SK-N-SH (cell line): ENCODE measurements around the gene ADPRHL1. TPM values are rescaled to one million over a fixed set of nuclear protein-coding genes. Genes with fewer than 3 reads are reported as not detected.

Experiments used
- CTCF ChIA-PET: fragments of 300-600, 350-600 bp; formaldehyde crosslinking; extraction: SDS; loops from one replicate; lab custom pipeline; 2021; lab: Yijun Ruan, JAX
- POLR2A ChIA-PET: fragments of 350-600 bp; sonication (Branson Sonifier 250); formaldehyde crosslinking; extraction: SDS; loops from one replicate; lab custom pipeline; 2020; ENCODE audit warnings: antibody characterized with exemption, inconsistent platforms; lab: Yijun Ruan, JAX
- DNase-seq: peaks from one replicate; pipeline ENCODE4 v3.0.0; 2012
- H2AFZ ChIP-seq: fragments of 200-600 bp; sonication (generic); 2 replicates; pipeline ENCODE4 v1.8.1; 2016; ENCODE audit warnings: antibody characterized with exemption, mild to moderate bottlenecking, low read depth
- H3F3A ChIP-seq: fragments of 200-600 bp; sonication (generic); replicated peaks from 2 replicates; pipeline ENCODE3; 2016; ENCODE audit warnings: antibody characterized with exemption, mild to moderate bottlenecking; ENCODE audit not compliant: insufficient read depth
- H3K27ac ChIP-seq, 2 experiments: fragments of 200-500 bp in 1 of 2; fragments of 200-600 bp in 1 of 2; sonication (Bioruptor generic) in 1 of 2; sonication (generic), shearing (Covaris generic) in 1 of 2; 2 replicates each; pipeline versions ENCODE4 v1.5.1 to v1.6.1; 2014 to 2016; ENCODE audit warnings: low read depth in 2 of 2, inconsistent platforms in 1 of 2, low read length in 1 of 2, mild to moderate bottlenecking in 1 of 2, mixed read lengths in 1 of 2
- H3K27me3 ChIP-seq: fragments of 200-600 bp; sonication (generic), shearing (Covaris generic); 2 replicates; pipeline ENCODE4 v1.6.1; 2016; ENCODE audit warnings: mixed run types; ENCODE audit not compliant: insufficient read depth
- H3K36me3 ChIP-seq, 2 experiments: fragments of 200-500 bp in 1 of 2; fragments of 200-600 bp in 1 of 2; sonication (Bioruptor generic) in 1 of 2; sonication (generic) in 1 of 2; replicated peaks in 1 of 2; 2 replicates each; pipeline versions ENCODE3 to v1.5.1; 2014 to 2016; ENCODE audit warnings: low read length in 1 of 2, mild to moderate bottlenecking in 1 of 2; ENCODE audit not compliant: insufficient read depth in 2 of 2, control insufficient read depth in 1 of 2
- H3K4me1 ChIP-seq, 2 experiments: fragments of 200-500 bp in 1 of 2; fragments of 200-600 bp in 1 of 2; sonication (Bioruptor generic) in 1 of 2; sonication (generic), shearing (Covaris generic) in 1 of 2; 2 replicates each; pipeline versions ENCODE4 v1.5.1 to v1.6.1; 2014 to 2016; ENCODE audit warnings: low read depth in 1 of 2, low read length in 1 of 2, mixed run types in 1 of 2; ENCODE audit not compliant: insufficient read depth in 2 of 2, control insufficient read depth in 1 of 2
- H3K4me2 ChIP-seq: fragments of 200-600 bp; sonication (generic), shearing (Covaris generic); 2 replicates; pipeline ENCODE4 v1.6.1; 2017; ENCODE audit warnings: mixed run types
- H3K4me3 ChIP-seq, 2 experiments: fragments of 200-500 bp in 1 of 2; fragments of 200-600 bp in 1 of 2; sonication (Bioruptor generic) in 1 of 2; sonication (generic), shearing (Covaris generic) in 1 of 2; 2 replicates each; pipeline versions ENCODE4 v1.5.1 to v1.8.1; 2014 to 2016; ENCODE audit warnings: low read depth in 2 of 2, inconsistent platforms in 1 of 2, low read length in 1 of 2, mild to moderate bottlenecking in 1 of 2, mixed read lengths in 1 of 2, moderate library complexity in 1 of 2
- H3K79me2 ChIP-seq: fragments of 200-600 bp; sonication (generic); 2 replicates; pipeline ENCODE4 v1.8.1; 2017; ENCODE audit warnings: mild to moderate bottlenecking; ENCODE audit not compliant: insufficient read depth
- H3K9ac ChIP-seq: fragments of 200-600 bp; sonication (generic); 2 replicates; pipeline ENCODE4 v1.6.1; 2017; ENCODE audit warnings: mixed run types
- H3K9me2 ChIP-seq: fragments of 200-600 bp; sonication (generic); 2 replicates; pipeline ENCODE4 v1.6.1; 2017; ENCODE audit warnings: mixed run types
- H3K9me3 ChIP-seq: fragments of 200-600 bp; sonication (generic); 2 replicates; pipeline ENCODE4 v1.6.1; 2017; ENCODE audit warnings: mixed run types, mild to moderate bottlenecking, moderate library complexity
- H4K20me1 ChIP-seq: fragments of 200-600 bp; sonication (generic); 2 replicates; pipeline ENCODE4 v1.6.1; 2017; ENCODE audit warnings: mild to moderate bottlenecking, mixed run types; ENCODE audit not compliant: insufficient read depth
- CHD2 ChIP-seq: fragments of 150-350 bp; IDR thresholded peaks from 2 replicates; pipeline ENCODE4 v1.6.1; 2018; ENCODE audit warnings: low read length; ENCODE audit not compliant: partially characterized antibody
- ELF1 ChIP-seq: IDR thresholded peaks from 2 replicates; pipeline ENCODE4 v1.4.0; 2012
- EP300 ChIP-seq, 2 experiments: IDR thresholded peaks; 2 replicates each; pipeline versions ENCODE4 v1.4.0 to v1.6.1; 2012; ENCODE audit warnings: borderline replicate concordance in 1 of 2, low read depth in 1 of 2, low read length in 1 of 2
- EZH2phosphoT487 ChIP-seq: fragments of 200-600 bp; sonication (generic); IDR thresholded peaks from 2 replicates; pipeline ENCODE4 v1.6.1; 2017; ENCODE audit warnings: low read depth, mixed run types, mild to moderate bottlenecking, antibody characterized with exemption, moderate library complexity, borderline replicate concordance
- FOSL2 ChIP-seq: IDR thresholded peaks from 2 replicates; pipeline ENCODE4 v1.4.0; 2012; ENCODE audit warnings: low read depth, mild to moderate bottlenecking, moderate library complexity, borderline replicate concordance
- FOXM1 ChIP-seq: IDR thresholded peaks from 2 replicates; pipeline ENCODE4 v1.4.0; 2012; ENCODE audit warnings: low read depth, mild to moderate bottlenecking
- JUND ChIP-seq: IDR thresholded peaks from 2 replicates; pipeline ENCODE4 v1.4.0; 2012
- MEF2A ChIP-seq: IDR thresholded peaks from 2 replicates; pipeline ENCODE4 v1.4.0; 2012; ENCODE audit warnings: low read depth, borderline replicate concordance
- MXI1 ChIP-seq: IDR thresholded peaks from 2 replicates; pipeline ENCODE4 v1.6.1; 2012; ENCODE audit warnings: mild to moderate bottlenecking, low read depth, low read length, improper control_type of control experiment
- NFIC ChIP-seq: IDR thresholded peaks from 2 replicates; pipeline ENCODE4 v1.4.0; 2012; ENCODE audit warnings: borderline replicate concordance
- NRF1 ChIP-seq: IDR thresholded peaks from 2 replicates; pipeline ENCODE4 v1.6.1; 2012; ENCODE audit warnings: low read depth, mild to moderate bottlenecking, low read length
- POLR2AphosphoS5 ChIP-seq: IDR thresholded peaks from 2 replicates; pipeline ENCODE4 v1.6.1; 2012; ENCODE audit warnings: low read depth, low read length
- RCOR1 ChIP-seq: fragments of 150-350 bp; IDR thresholded peaks from 2 replicates; pipeline ENCODE4 v1.6.1; 2017; ENCODE audit warnings: antibody characterized with exemption, low read length
- REST ChIP-seq: IDR thresholded peaks from 2 replicates; pipeline ENCODE4 v1.6.1; 2012; ENCODE audit warnings: mild to moderate bottlenecking, low read depth, low read length, moderate library complexity
- SIN3A ChIP-seq: IDR thresholded peaks from 2 replicates; pipeline ENCODE4 v1.6.1; 2012; ENCODE audit warnings: low read depth, mild to moderate bottlenecking, low read length, moderate library complexity, borderline replicate concordance
- TAF1 ChIP-seq: IDR thresholded peaks from 2 replicates; pipeline ENCODE4 v1.6.1; 2012; ENCODE audit warnings: low read depth, mild to moderate bottlenecking, low read length, moderate library complexity, borderline replicate concordance
- TCF12 ChIP-seq: IDR thresholded peaks from 2 replicates; pipeline ENCODE4 v1.4.0; 2012
- USF2 ChIP-seq: fragments of 150-350 bp; IDR thresholded peaks from 2 replicates; pipeline ENCODE4 v1.6.1; 2017; ENCODE audit warnings: antibody characterized with exemption, low read length, low read depth, borderline replicate concordance
- YY1 ChIP-seq: IDR thresholded peaks from 2 replicates; pipeline ENCODE4 v1.4.0; 2012; ENCODE audit warnings: low read depth, mild to moderate bottlenecking
- WGBS: methylation state at CpG from one replicate; pipeline ENCODE4 v1.1.6; 2017; ENCODE audit warnings: low lambda C conversion rate; 5-methylcytosine and 5-hydroxymethylcytosine counted together
- polyA plus RNA-seq, 3 experiments: library from polyadenylated mRNA; depleted of rRNA; stranded (reverse); fragments of >200 nt; gene quantifications; 2 replicates each; pipeline ENCODE4 v1.2.3, GENCODE V29; 2012
- TF ChIP-seq, protein P1 (sequence below): IDR thresholded peaks from 2 replicates; pipeline ENCODE4 v1.4.0; 2012; ENCODE audit warnings: low read depth

Gene ADPRHL1
- polyA plus RNA-seq, 1 of the 3 experiments (the other 2 are of a cell fraction): 1.0 TPM

DNA sequence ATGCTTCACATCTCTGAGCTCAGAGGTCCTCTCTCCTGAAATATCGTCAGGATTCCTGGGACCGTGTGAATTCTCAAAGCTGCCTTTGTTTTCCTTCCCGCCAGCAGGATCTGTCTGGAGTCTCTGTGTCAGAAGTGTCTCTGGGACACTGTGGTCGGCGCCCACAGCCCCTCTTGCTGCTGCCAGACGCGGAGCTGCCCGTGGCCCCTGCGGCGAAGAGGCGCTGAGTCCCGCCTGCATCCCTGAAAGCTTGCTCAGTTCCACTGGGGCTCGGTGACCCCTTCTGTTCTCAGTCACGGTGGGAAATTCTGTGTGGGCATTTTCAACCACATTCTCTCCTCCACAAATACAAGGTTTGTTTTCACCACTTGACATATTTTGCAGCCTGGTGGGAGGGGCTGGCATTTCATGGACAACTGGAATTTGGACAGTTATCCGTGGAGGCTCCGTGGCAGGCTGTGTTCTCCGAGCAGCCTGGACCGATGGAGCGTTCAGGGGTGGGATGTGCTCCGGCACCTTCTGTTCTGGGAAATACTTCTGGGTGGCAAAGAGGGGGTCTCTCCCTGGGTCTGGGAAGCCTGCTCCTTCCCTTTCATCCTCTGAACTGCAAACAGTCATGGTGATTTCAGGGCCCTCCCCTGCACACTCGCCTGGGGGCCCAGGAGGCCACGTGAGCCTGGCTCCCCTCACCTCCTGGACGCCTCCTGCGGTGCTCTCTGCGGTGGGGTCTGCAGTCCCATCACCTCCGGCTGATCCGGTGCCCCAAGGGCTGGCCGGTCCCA, 46.8 kb downstream of the ADPRHL1 start:
- POLR2A ChIA-PET: no interaction called here
- no peaks in the 10 kb centered on the region for H3K79me2 ChIP-seq
- H3K36me3 ChIP-seq: no peaks in the 10 kb centered on the region
- peaks cover 4% of the 10 kb centered on the region for H3F3A ChIP-seq
- DNase-seq: no peak
- H3K27me3 ChIP-seq: no peaks in the 10 kb centered on the region
- H3K9me3 ChIP-seq: no peaks in the 10 kb centered on the region
- H3K4me1 ChIP-seq: peaks cover 7 to 23% of the 10 kb centered on the region in 2 experiments
- H3K9ac ChIP-seq: no peak overlapping the region
- 76% methylated on average over 7 of the region's 28 CpGs for WGBS
- H3K4me3 ChIP-seq: no peak overlapping the region
- H3K27ac ChIP-seq: no peak overlapping the region
- H3K4me2 ChIP-seq: no peak overlapping the region
- no peaks in the 10 kb centered on the region for H4K20me1 ChIP-seq
- CTCF ChIA-PET: interaction anchor here (0.9 to 1.6 kb wide), 2 partner anchors 13 to 45 kb away, joined by 3 to 4 read pairs; no protein-coding TSS in a partner anchor
- no peak overlapping the region for H2AFZ ChIP-seq
- no peaks in the 10 kb centered on the region for H3K9me2 ChIP-seq
- TF ChIP-seq JUND (no peak), RCOR1 (no peak), FOSL2 (no peak), SIN3A (no peak), MEF2A (no peak), NRF1 (no peak), MXI1 (no peak), REST (no peak), NFIC (no peak), FOXM1 (no peak), CHD2 (no peak), YY1 (no peak), ELF1 (no peak), POLR2AphosphoS5 (no peak), EP300 (IDR thresholded peaks at IDR 0.05; ENCODE audit: borderline replicate concordance in 1 of 2, low read depth in 1 of 2, low read length in 1 of 2) (no peak), TCF12 (no peak), EZH2phosphoT487 (no peak), USF2 (no peak), TAF1 (no peak)
- TF ChIP-seq, protein P1, sequence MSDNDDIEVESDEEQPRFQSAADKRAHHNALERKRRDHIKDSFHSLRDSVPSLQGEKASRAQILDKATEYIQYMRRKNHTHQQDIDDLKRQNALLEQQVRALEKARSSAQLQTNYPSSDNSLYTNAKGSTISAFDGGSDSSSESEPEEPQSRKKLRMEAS: no peak
